ENCODE measurements around the gene SOX5. TPM values are rescaled to one million over a fixed set of nuclear protein-coding genes. Genes with fewer than 3 reads are reported as not detected.

SOX5 gene
- total and polyA plus RNA-seq, 9 of the 15 experiments (the other 6 are each of a cell fraction or from before 2014, with no cell fraction given): 8.3 to 16.5 (median 11.9) TPM

DNA sequence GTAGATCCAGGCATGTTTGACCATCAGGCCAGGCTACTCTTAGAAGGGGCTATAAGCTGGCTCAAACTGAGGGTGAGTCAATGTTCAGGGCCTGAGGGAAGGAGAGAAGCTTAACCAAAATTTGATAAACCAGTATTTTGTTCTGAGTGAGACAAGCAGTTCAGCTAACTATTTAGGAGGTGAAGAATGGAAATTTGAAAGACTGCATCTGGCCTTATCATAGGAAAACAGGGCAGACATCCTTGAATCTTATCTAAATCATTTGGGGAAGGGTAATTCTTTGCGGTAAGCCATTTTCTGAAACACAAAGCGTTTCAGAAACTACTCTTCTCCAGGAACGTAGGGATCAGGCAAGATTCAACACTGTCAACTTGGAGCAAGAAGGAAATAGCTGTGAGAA, 447.2 kb downstream of the SOX5 start (continued):
- no peak for TF ChIP-seq TAF9B (IDR thresholded peaks at IDR 0.05; ENCODE audit: partially characterized antibody)
- no peak for TF ChIP-seq NBN (IDR thresholded peaks at IDR 0.05; ENCODE audit: low read depth)
- TF ChIP-seq BDP1 (IDR thresholded peaks at IDR 0.05; ENCODE audit: insufficient read depth, insufficient read length): no peak
- no peak for TF ChIP-seq CTBP1 (IDR thresholded peaks at IDR 0.05; ENCODE audit: borderline replicate concordance)
- no peak for TF ChIP-seq GTF2A2 (tag; IDR thresholded peaks at IDR 0.05)
- TF ChIP-seq ATF3 (IDR thresholded peaks at IDR 0.05): no peak
- no peak for TF ChIP-seq ATF3 (CRISPR knock-in tag; conservative IDR thresholded peaks at IDR 0.05)
- no peak for TF ChIP-seq LARP7 (IDR thresholded peaks at IDR 0.05)
- TF ChIP-seq HIVEP1 (CRISPR knock-in tag; IDR thresholded peaks at IDR 0.05): no peak
- TF ChIP-seq, protein P1, sequence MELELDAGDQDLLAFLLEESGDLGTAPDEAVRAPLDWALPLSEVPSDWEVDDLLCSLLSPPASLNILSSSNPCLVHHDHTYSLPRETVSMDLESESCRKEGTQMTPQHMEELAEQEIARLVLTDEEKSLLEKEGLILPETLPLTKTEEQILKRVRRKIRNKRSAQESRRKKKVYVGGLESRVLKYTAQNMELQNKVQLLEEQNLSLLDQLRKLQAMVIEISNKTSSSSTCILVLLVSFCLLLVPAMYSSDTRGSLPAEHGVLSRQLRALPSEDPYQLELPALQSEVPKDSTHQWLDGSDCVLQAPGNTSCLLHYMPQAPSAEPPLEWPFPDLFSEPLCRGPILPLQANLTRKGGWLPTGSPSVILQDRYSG (tag; conservative IDR thresholded peaks at IDR 0.05; ENCODE audit: low read depth): no peak
- TF ChIP-seq, protein P2, sequence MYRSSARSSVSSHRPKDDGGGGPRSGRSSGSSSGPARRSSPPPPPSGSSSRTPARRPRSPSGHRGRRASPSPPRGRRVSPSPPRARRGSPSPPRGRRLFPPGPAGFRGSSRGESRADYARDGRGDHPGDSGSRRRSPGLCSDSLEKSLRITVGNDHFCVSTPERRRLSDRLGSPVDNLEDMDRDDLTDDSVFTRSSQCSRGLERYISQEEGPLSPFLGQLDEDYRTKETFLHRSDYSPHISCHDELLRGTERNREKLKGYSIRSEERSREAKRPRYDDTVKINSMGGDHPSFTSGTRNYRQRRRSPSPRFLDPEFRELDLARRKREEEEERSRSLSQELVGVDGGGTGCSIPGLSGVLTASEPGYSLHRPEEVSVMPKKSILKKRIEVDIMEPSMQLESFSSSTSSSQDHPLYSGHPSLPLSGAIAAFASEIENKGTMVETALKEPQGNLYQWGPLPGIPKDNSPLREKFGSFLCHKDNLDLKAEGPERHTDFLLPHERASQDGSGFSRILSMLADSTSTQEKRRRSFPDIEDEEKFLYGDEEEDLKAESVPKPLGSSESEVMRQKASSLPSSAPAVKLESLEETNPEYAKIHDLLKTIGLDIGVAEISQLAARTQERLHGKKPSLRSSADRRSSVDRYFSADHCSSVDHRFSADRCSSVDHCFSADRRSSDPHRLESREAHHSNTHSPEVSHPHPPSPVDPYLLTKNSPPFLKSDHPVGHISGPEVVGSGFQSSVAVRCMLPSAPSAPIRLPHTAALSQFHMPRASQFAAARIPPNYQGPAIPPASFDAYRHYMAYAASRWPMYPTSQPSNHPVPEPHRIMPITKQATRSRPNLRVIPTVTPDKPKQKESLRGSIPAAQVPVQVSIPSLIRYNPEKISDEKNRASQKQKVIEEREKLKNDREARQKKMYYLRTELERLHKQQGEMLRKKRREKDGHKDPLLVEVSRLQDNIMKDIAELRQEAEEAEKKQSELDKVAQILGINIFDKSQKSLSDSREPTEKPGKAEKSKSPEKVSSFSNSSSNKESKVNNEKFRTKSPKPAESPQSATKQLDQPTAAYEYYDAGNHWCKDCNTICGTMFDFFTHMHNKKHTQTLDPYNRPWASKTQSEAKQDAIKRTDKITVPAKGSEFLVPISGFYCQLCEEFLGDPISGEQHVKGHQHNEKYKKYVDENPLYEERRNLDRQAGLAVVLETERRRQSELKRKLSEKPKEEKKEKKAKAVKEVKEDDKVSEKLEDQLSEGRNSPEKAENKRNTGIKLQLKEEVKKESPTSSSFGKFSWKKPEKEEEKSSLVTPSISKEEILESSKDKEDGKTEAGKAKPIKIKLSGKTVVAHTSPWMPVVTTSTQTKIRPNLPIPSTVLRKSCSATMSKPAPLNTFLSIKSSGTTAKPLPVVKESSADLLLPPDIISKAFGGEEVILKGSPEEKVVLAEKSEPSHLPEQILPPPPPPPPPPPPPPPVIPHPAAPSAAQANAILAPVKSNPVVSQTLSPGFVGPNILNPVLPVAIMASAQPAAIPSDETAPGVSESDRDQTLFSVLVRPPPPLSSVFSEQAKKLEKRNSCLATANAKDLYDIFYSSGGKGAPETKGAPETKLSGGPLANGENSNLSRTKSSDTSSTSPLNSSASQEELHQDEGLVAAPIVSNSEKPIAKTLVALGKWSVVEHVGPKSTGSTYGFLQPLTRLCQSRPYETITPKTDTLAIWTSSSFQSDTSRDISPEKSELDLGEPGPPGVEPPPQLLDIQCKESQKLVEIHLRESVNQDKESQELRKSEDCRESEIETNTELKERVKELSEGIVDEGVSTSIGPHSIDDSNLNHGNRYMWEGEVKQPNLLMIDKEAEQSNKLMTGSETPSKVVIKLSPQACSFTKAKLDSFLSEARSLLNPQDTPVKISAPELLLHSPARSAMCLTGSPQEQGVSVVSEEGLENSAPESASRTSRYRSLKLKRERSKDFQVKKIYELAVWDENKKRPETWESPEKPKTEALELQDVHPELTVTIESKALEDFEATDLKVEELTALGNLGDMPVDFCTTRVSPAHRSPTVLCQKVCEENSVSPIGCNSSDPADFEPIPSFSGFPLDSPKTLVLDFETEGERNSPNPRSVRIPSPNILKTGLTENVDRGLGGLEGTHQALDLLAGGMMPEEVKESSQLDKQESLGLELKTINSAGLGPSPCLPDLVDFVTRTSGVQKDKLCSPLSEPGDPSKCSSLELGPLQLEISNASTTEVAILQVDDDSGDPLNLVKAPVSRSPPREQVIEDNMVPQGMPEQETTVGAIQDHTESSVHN (IDR thresholded peaks at IDR 0.05; ENCODE audit: borderline replicate concordance in 1 of 2, low read depth in 1 of 2): no peak
- no peak for TF ChIP-seq EZH2 (IDR thresholded peaks at IDR 0.05; ENCODE audit: borderline replicate concordance, low read depth, low read length)
- no peak; the same call in 1 of the 2 replicates for TF ChIP-seq CXXC5 (CRISPR knock-in tag; IDR thresholded peaks at IDR 0.05)
- no peak for TF ChIP-seq NONO (IDR thresholded peaks at IDR 0.05; ENCODE audit: low read depth in 2 of 2, low read length in 1 of 2)
- TF ChIP-seq ZNF431 (CRISPR knock-in tag; IDR thresholded peaks at IDR 0.05): no peak
- no peak for TF ChIP-seq ERF (CRISPR knock-in tag; IDR thresholded peaks at IDR 0.05)
- TF ChIP-seq SMARCC2 (IDR thresholded peaks at IDR 0.05; ENCODE audit: low read depth): no peak
- TF ChIP-seq SREBF1 (IDR thresholded peaks at IDR 0.05; ENCODE audit: borderline replicate concordance, low read depth, low read length): no peak
- no peak for TF ChIP-seq NR2C2 (CRISPR knock-in tag; IDR thresholded peaks at IDR 0.05)
- no peak for TF ChIP-seq NR2C2 (tag; IDR thresholded peaks at IDR 0.05)
